GM23338 (cell line): ENCODE results near the gene NEK10. TPM values are rescaled to one million over a fixed set of nuclear protein-coding genes. Genes with fewer than 3 reads are reported as not detected.

Experiments used
- ATAC-seq: fragments of 200-7000 bp; cut with Tn5 transposase; 3 replicates; pipeline ENCODE4 v1.9.1; 2020
- DNase-seq: peaks from one replicate; pipeline ENCODE4 v3.0.0-alpha.2; 2015; ENCODE audit warnings: low spot score
- H2AFZ ChIP-seq: fragments of 200-600 bp; sonication (generic); 2 replicates; pipeline ENCODE4 v1.8.0; 2016; ENCODE audit warnings: antibody characterized with exemption, mild to moderate bottlenecking, moderate library complexity
- H3F3A ChIP-seq: fragments of 200-600 bp; sonication (generic); replicated peaks from 2 replicates; pipeline ENCODE4 v1.8.0; 2017; ENCODE audit warnings: antibody characterized with exemption, mixed run types, low read depth
- H3K27ac ChIP-seq: fragments of 200-600 bp; sonication (generic); 2 replicates; pipeline ENCODE4 v1.6.1; 2016; ENCODE audit warnings: low read depth
- H3K27me3 ChIP-seq: fragments of 200-600 bp; sonication (generic); 2 replicates; pipeline ENCODE4 v1.8.0; 2016; ENCODE audit warnings: mild to moderate bottlenecking, mixed run types, moderate library complexity; ENCODE audit not compliant: insufficient read depth
- H3K36me3 ChIP-seq: fragments of 200-600 bp; sonication (generic); 2 replicates; pipeline ENCODE4 v1.8.0; 2016; ENCODE audit warnings: mild to moderate bottlenecking; ENCODE audit not compliant: insufficient read depth
- H3K4me1 ChIP-seq: fragments of 200-600 bp; sonication (generic); 2 replicates; pipeline ENCODE4 v1.8.0; 2016; ENCODE audit warnings: mild to moderate bottlenecking, moderate library complexity; ENCODE audit not compliant: insufficient read depth
- H3K4me2 ChIP-seq: fragments of 200-600 bp; sonication (generic); 2 replicates; pipeline ENCODE4 v1.7.1; 2017; ENCODE audit warnings: mixed run types
- H3K4me3 ChIP-seq: fragments of 200-600 bp; sonication (generic); 2 replicates; pipeline ENCODE4 v1.6.1; 2016; ENCODE audit warnings: mixed run types
- H3K79me2 ChIP-seq: fragments of 200-600 bp; sonication (generic); replicated peaks from 2 replicates; pipeline ENCODE4 v1.8.0; 2017; ENCODE audit warnings: mild to moderate bottlenecking; ENCODE audit not compliant: insufficient read depth
- H3K9me2 ChIP-seq: fragments of 200-600 bp; sonication (generic); 2 replicates; pipeline ENCODE4 v1.8.0; 2017; ENCODE audit not compliant: insufficient read depth
- H4K20me1 ChIP-seq: fragments of 200-600 bp; sonication (generic); replicated peaks from 2 replicates; pipeline ENCODE4 v1.8.0; 2017; ENCODE audit warnings: mild to moderate bottlenecking; ENCODE audit not compliant: insufficient read depth
- H3K27ac Mint-ChIP-seq: 2 replicates; pipeline ENCODE4 v1.8.0; 2020; ENCODE audit warnings: inconsistent platforms, mild to moderate bottlenecking, moderate library complexity, mixed read lengths
- H3K27me3 Mint-ChIP-seq: 3 replicates; pipeline ENCODE4 v1.8.0; 2022; ENCODE audit warnings: low read depth, mild to moderate bottlenecking, moderate library complexity, mixed read lengths, inconsistent platforms; ENCODE audit not compliant: insufficient read depth, poor library complexity
- H3K36me3 Mint-ChIP-seq: 3 replicates; pipeline ENCODE4 v1.8.0; 2021; ENCODE audit warnings: low read depth, mild to moderate bottlenecking, inconsistent platforms, moderate library complexity, mixed read lengths
- H3K4me1 Mint-ChIP-seq: 3 replicates; pipeline ENCODE4 v1.8.0; 2020; ENCODE audit warnings: mild to moderate bottlenecking, inconsistent platforms, mixed read lengths
- H3K4me3 Mint-ChIP-seq: 3 replicates; pipeline ENCODE4 v1.8.0; 2021; ENCODE audit warnings: moderate library complexity, mild to moderate bottlenecking, inconsistent platforms, mixed read lengths
- H3K9me3 Mint-ChIP-seq: 3 replicates; pipeline ENCODE4 v1.8.0; 2020; ENCODE audit warnings: moderate library complexity, mild to moderate bottlenecking, inconsistent platforms, mixed read lengths
- CREB1 ChIP-seq: fragments of 250-450 bp; sonication (Bioruptor Pico); IDR thresholded peaks from 2 replicates; pipeline ENCODE4 v1.5.0; 2020; ENCODE audit warnings: low read depth, mild to moderate bottlenecking, moderate library complexity
- EZH2 ChIP-seq: fragments of 200-600 bp; sonication (generic); IDR thresholded peaks from one replicate; pipeline ENCODE4 v1.8.0; 2017; ENCODE audit warnings: antibody characterized with exemption, mild to moderate bottlenecking, low read depth; ENCODE audit not compliant: unreplicated experiment
- EZH2phosphoT487 ChIP-seq: fragments of 200-600 bp; sonication (generic); IDR thresholded peaks from one replicate; pipeline ENCODE4 v1.8.1; 2018; ENCODE audit warnings: antibody characterized with exemption; ENCODE audit not compliant: unreplicated experiment
- JUNB ChIP-seq: IDR thresholded peaks from one replicate; pipeline ENCODE4 v1.6.1; 2016; ENCODE audit warnings: antibody characterized with exemption; ENCODE audit not compliant: unreplicated experiment
- NANOG ChIP-seq: IDR thresholded peaks from 2 replicates; pipeline ENCODE4 v1.6.1; 2016; ENCODE audit warnings: antibody characterized with exemption, borderline replicate concordance
- POLR2AphosphoS5 ChIP-seq: IDR thresholded peaks from 2 replicates; pipeline ENCODE4 v1.6.1; 2016; ENCODE audit warnings: antibody characterized with exemption, low read depth
- ZNF114 ChIP-seq: fragments of 250-450 bp; sonication (Bioruptor Pico); IDR thresholded peaks from 2 replicates; pipeline ENCODE4 v1.5.0; 2020; ENCODE audit warnings: mild to moderate bottlenecking, moderate library complexity
- ZNF331 ChIP-seq: fragments of 250-450 bp; sonication (Bioruptor Pico); IDR thresholded peaks from 2 replicates; pipeline ENCODE4 v1.5.0; 2020; ENCODE audit warnings: low read depth, mild to moderate bottlenecking, moderate library complexity
- polyA plus RNA-seq: library from polyadenylated mRNA; unstranded; fragments of >200 nt; fragmentation: Nextera tagmentation; extraction: Ambion mirVana; gene quantifications from 2 replicates; pipeline ENCODE4 v1.2.1, GENCODE V29; 2016
- total RNA-seq: library from RNA; depleted of rRNA; stranded (reverse); fragments of >200 nt; shearing (Covaris generic); gene quantifications from 2 replicates; pipeline ENCODE4 v1.2.3, GENCODE V29; 2014
- TF ChIP-seq, protein P1 (sequence below): IDR thresholded peaks from one replicate; pipeline ENCODE4 v1.6.1; 2018; ENCODE audit warnings: antibody characterized with exemption; ENCODE audit not compliant: unreplicated experiment
- TF ChIP-seq, protein P2 (sequence below), 2 experiments: fragments of 200-600 bp in 1 of 2; sonication (generic) in 1 of 2; conservative IDR thresholded peaks; 2 replicates each; pipeline versions ENCODE4 v1.5.1 to v1.6.1; 2016 to 2017; ENCODE audit warnings: antibody characterized with exemption in 2 of 2, low read depth in 2 of 2, mild to moderate bottlenecking in 2 of 2, moderate library complexity in 1 of 2
- TF ChIP-seq, protein P3 (sequence below): IDR thresholded peaks from 2 replicates; pipeline ENCODE4 v1.6.1; 2016; ENCODE audit warnings: antibody characterized with exemption

The NEK10 gene
- total and polyA plus RNA-seq, 2 experiments from 2014 or later: 0.55 to 2.0 TPM

DNA sequence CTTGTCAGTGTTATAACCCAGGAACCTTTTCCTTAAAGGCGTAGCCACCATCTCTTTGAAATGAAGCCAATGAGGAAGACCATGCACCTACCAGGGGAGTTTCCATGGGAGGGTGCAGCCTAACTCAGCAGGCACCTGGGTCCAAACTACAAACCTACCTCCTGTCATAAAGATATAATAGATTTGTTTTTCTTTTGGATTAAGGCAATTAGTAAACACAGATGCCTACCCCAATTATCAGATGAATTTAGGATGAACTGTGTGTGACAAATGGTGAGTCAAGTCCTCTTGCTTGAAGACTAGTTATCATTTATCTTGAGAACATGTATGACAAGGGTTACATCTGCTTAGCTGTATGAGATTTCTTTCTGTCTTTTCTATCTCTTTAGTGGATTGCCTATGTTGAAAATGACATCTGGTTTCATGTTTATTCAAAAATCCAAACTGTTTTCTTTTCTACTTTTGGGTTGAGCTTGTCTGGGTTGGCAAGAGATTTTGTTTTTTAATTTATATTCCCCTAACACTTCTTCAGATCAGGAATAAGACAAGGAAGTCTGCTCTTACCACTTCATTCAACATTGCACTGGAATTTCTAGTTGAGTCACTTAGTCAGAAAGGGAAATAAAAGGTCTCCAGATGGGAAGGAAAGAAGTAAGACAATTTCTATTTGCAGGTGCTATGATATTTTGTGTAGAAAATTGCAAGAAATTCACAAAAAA, 149.9 kb downstream of the NEK10 start (continued):
- TF ChIP-seq, protein P1, sequence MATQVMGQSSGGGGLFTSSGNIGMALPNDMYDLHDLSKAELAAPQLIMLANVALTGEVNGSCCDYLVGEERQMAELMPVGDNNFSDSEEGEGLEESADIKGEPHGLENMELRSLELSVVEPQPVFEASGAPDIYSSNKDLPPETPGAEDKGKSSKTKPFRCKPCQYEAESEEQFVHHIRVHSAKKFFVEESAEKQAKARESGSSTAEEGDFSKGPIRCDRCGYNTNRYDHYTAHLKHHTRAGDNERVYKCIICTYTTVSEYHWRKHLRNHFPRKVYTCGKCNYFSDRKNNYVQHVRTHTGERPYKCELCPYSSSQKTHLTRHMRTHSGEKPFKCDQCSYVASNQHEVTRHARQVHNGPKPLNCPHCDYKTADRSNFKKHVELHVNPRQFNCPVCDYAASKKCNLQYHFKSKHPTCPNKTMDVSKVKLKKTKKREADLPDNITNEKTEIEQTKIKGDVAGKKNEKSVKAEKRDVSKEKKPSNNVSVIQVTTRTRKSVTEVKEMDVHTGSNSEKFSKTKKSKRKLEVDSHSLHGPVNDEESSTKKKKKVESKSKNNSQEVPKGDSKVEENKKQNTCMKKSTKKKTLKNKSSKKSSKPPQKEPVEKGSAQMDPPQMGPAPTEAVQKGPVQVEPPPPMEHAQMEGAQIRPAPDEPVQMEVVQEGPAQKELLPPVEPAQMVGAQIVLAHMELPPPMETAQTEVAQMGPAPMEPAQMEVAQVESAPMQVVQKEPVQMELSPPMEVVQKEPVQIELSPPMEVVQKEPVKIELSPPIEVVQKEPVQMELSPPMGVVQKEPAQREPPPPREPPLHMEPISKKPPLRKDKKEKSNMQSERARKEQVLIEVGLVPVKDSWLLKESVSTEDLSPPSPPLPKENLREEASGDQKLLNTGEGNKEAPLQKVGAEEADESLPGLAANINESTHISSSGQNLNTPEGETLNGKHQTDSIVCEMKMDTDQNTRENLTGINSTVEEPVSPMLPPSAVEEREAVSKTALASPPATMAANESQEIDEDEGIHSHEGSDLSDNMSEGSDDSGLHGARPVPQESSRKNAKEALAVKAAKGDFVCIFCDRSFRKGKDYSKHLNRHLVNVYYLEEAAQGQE: no peak
- no peak for TF ChIP-seq ZNF331 (CRISPR knock-in tag)
- TF ChIP-seq POLR2AphosphoS5: no peak
- TF ChIP-seq ZNF114 (CRISPR knock-in tag): no peak

DNA sequence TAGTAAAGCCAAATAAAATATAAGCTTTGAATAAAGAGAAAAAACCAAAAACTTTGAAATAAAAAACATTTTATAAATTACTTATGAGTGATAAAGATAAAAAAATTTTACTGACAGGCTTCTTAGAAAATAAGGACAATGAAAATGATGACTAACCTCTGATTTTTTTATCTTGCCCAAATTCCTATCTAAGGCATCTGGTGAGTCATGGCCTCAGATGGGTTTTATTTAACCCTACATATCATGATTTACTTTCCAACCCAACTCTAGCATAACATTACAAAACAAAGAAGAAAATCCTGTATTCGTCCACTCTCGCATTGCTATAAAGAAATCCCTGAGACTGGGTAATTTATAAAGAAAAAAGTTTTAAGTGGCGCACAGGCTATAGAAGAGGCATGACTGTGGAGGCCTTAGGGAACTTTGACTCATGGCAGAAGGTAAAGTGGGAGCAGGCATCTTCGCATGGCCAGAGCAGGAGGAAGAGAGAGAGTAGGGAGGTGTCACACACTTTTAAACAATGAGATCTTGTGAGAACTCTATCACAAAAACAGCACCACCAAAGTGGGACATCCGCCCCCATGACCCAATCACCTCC, 152.1 kb downstream of the NEK10 start:
- H3K4me3 ChIP-seq: no peak overlapping the region
- Mint-ChIP-seq H3K36me3 (peaks cover 3% of the 10 kb centered on the region; the same call in 1 of the 3 replicates), H3K4me1 (peaks cover 23% of the 10 kb centered on the region), H3K9me3 (peaks cover 3% of the 10 kb centered on the region; the same call in 2 of the 3 replicates), H3K27ac (no peak overlapping the region), H3K4me3 (no peak overlapping the region), H3K27me3 (peaks cover 5% of the 10 kb centered on the region)
- peaks cover 17% of the 10 kb centered on the region for H3K9me2 ChIP-seq
- no peaks in the 10 kb centered on the region for H3K27me3 ChIP-seq
- no peaks in the 10 kb centered on the region for H3K79me2 ChIP-seq
- H3K4me2 ChIP-seq: no peak overlapping the region
- H3K27ac ChIP-seq: no peak overlapping the region
- peaks cover 12% of the 10 kb centered on the region for H3K4me1 ChIP-seq
- no peak for ATAC-seq
- no peaks in the 10 kb centered on the region for H4K20me1 ChIP-seq
- H2AFZ ChIP-seq: no peak overlapping the region
- no peaks in the 10 kb centered on the region for H3F3A ChIP-seq
- no peak for DNase-seq
- H3K36me3 ChIP-seq: no peaks in the 10 kb centered on the region
- TF ChIP-seq, protein P2, sequence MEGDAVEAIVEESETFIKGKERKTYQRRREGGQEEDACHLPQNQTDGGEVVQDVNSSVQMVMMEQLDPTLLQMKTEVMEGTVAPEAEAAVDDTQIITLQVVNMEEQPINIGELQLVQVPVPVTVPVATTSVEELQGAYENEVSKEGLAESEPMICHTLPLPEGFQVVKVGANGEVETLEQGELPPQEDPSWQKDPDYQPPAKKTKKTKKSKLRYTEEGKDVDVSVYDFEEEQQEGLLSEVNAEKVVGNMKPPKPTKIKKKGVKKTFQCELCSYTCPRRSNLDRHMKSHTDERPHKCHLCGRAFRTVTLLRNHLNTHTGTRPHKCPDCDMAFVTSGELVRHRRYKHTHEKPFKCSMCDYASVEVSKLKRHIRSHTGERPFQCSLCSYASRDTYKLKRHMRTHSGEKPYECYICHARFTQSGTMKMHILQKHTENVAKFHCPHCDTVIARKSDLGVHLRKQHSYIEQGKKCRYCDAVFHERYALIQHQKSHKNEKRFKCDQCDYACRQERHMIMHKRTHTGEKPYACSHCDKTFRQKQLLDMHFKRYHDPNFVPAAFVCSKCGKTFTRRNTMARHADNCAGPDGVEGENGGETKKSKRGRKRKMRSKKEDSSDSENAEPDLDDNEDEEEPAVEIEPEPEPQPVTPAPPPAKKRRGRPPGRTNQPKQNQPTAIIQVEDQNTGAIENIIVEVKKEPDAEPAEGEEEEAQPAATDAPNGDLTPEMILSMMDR (conservative IDR thresholded peaks at IDR 0.05; ENCODE audit: low read depth in 2 of 2): no peak
- TF ChIP-seq EZH2phosphoT487 (no peak), NANOG (no peak), CREB1 (CRISPR knock-in tag) (no peak), ZNF331 (CRISPR knock-in tag) (no peak), ZNF114 (CRISPR knock-in tag) (no peak), JUNB (no peak), EZH2 (no peak)
- TF ChIP-seq, protein P1: no peak
- TF ChIP-seq, protein P3, sequence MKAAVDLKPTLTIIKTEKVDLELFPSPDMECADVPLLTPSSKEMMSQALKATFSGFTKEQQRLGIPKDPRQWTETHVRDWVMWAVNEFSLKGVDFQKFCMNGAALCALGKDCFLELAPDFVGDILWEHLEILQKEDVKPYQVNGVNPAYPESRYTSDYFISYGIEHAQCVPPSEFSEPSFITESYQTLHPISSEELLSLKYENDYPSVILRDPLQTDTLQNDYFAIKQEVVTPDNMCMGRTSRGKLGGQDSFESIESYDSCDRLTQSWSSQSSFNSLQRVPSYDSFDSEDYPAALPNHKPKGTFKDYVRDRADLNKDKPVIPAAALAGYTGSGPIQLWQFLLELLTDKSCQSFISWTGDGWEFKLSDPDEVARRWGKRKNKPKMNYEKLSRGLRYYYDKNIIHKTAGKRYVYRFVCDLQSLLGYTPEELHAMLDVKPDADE: no peak
